ENCODE results near the gene ENO2. TPM values are rescaled to one million over a fixed set of nuclear protein-coding genes. Genes with fewer than 3 reads are reported as not detected.

The ENO2 gene
- total RNA-seq, 4 donors from 2014 or later, result 14.0 to 25.8 (median 15.9) TPM

- Histone ChIP-seq H3K4me1 (peaks cover 3 to 50% (median 36%) of the 10 kb centered on the region in 4 donors), H3K9me3 (no peaks in the 10 kb centered on the region), H3K27me3 (no peaks in the 10 kb centered on the region), H3K27ac (peak overlapping the region; percentile 96 to 99 (median 98)), H3K4me3 (peak overlapping the region in 1 of 4 donors; percentile 96), H3K36me3 (peaks cover 0 to 30% (median 0%) of the 10 kb centered on the region in 3 donors)
- TF ChIP-seq POLR2A (IDR thresholded peaks at IDR 0.05) (no peak), EP300 (IDR thresholded peaks at IDR 0.05) (no peak)
- TF ChIP-seq, protein P1, sequence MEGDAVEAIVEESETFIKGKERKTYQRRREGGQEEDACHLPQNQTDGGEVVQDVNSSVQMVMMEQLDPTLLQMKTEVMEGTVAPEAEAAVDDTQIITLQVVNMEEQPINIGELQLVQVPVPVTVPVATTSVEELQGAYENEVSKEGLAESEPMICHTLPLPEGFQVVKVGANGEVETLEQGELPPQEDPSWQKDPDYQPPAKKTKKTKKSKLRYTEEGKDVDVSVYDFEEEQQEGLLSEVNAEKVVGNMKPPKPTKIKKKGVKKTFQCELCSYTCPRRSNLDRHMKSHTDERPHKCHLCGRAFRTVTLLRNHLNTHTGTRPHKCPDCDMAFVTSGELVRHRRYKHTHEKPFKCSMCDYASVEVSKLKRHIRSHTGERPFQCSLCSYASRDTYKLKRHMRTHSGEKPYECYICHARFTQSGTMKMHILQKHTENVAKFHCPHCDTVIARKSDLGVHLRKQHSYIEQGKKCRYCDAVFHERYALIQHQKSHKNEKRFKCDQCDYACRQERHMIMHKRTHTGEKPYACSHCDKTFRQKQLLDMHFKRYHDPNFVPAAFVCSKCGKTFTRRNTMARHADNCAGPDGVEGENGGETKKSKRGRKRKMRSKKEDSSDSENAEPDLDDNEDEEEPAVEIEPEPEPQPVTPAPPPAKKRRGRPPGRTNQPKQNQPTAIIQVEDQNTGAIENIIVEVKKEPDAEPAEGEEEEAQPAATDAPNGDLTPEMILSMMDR (IDR thresholded peaks at IDR 0.05), result no peak
- WGBS, 2 donors, result 0 to 13% methylated on average over 1 of the region's 1 CpG
- DNase-seq (ENCODE audit: low spot score in 2 of 2), result no peak
These were observed 10.8 kb downstream of the ENO2 start for GRCh38 chr12:6925239-6925539.

DNA sequence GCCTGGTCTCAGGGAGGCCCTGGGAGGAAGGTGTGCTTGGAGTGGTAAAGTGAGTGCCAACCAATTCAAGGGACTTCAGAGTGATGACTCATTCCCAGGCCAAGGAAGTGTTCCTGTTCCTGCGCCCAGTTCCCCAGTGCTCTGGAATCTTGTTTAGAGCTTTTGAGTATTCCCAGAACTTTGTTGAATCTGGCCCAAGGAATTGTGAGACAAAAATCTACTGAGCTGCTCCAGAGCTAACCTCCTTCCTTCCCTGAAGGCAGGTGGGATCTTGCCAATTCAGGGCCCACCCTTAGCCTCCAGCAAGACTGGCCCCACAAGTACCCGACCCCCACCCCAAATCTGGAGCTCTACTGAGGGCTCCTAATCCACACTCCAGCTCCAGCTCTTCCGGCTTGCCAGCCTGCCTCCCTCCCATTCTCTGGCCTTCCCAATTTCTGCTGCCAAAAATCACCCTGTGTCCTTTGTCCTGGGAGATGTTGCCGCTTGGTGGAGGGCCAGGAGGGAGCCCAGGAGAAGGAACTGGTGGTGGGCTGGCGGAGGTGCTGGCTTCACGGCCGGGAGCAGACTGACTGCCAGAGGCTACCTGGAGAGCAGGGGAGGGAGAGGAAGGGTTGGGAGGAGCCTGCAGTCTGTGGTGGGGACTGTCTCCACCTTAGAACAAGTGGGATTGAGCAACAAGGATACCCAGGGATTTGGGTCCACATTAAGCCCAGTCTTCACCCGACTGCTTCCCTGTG, 11.3 kb downstream of the ENO2 start:
- DNase-seq (ENCODE audit: low spot score in 2 of 2), result peak; percentile 52 to 72
- Histone ChIP-seq H3K9me3 (no peaks in the 10 kb centered on the region), H3K27ac (peak overlapping the region; percentile 96 to 99 (median 98)), H3K27me3 (no peaks in the 10 kb centered on the region), H3K4me3 (peak overlapping the region; percentile 55 to 96 (median 88)), H3K36me3 (peaks cover 0 to 26% (median 0%) of the 10 kb centered on the region in 3 donors), H3K4me1 (peaks cover 3 to 55% (median 38%) of the 10 kb centered on the region in 4 donors)
- TF ChIP-seq EP300 (IDR thresholded peaks at IDR 0.05) (peak in 1 of 2 donors; percentile 79), POLR2A (IDR thresholded peaks at IDR 0.05) (peak in 1 of 2 donors; percentile 43)
- TF ChIP-seq, protein P1 (IDR thresholded peaks at IDR 0.05), result peak in 2 of 5 experiments; percentile 37 to 45
- WGBS, 2 donors, result 10 to 21% methylated on average over 8 of the region's 8 CpGs

DNA sequence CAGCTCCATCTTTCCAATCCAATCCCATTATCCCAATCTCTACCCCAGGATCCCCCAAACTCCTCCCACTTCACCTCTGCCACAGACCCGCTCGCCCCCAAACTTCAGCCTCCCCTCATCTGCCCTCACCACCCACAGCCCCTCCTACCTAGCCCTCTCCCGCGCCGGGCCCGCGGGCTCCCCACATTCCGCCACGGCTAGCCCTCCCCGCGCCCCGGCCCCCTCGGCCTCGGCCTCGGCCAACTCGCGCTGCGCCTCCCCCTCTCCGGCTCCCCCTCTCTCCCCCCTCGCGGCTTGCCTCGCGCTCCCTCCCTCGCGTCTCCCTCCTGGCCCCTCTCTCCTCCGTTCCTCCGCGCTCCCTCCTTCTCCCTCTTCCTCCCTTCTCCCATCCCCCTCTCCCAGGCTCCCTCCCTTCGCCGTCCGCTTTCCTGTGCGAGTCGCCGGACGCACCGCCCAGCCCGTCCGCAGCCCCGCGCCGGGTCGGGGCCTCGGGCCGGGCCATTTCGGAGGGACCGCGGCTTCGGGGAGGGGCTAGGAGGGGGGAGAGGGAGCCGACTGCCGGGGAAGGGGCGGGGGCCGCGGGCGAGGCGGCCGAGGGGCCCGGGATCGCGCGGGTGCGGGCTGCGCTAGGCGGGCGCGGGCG, 13.1 kb downstream of the ENO2 start, which contains the start of gene ATN1:
Gene ATN1, plus strand, starts transcription at position 581 of the 643 bp plus-strand sequence. CDS start 6,043 bp downstream, outside the sequence.
- Histone ChIP-seq H3K4me1 (peaks cover 3 to 73% (median 46%) of the 10 kb centered on the region in 4 donors), H3K27me3 (no peaks in the 10 kb centered on the region), H3K4me3 (peak within 1 kb of the TSS; percentile 78 to 96 (median 88)), H3K9me3 (no peaks in the 10 kb centered on the region), H3K36me3 (peaks cover 0 to 8% (median 0%) of the 10 kb centered on the region in 3 donors), H3K27ac (peak within 1 kb of the TSS; percentile 96 to 99 (median 98))
- WGBS, 2 donors, result 1% methylated on average over 42 to 47 of the region's 66 CpGs
- peak; percentile 66 to 78 for DNase-seq (ENCODE audit: low spot score in 2 of 2)
- TF ChIP-seq EP300 (IDR thresholded peaks at IDR 0.05) (peak in 1 of 2 donors; percentile 90), POLR2A (IDR thresholded peaks at IDR 0.05) (peak in 1 of 2 donors; percentile 70)
- TF ChIP-seq, protein P1 (IDR thresholded peaks at IDR 0.05), result peak in 1 of 5 experiments; percentile 10

DNA sequence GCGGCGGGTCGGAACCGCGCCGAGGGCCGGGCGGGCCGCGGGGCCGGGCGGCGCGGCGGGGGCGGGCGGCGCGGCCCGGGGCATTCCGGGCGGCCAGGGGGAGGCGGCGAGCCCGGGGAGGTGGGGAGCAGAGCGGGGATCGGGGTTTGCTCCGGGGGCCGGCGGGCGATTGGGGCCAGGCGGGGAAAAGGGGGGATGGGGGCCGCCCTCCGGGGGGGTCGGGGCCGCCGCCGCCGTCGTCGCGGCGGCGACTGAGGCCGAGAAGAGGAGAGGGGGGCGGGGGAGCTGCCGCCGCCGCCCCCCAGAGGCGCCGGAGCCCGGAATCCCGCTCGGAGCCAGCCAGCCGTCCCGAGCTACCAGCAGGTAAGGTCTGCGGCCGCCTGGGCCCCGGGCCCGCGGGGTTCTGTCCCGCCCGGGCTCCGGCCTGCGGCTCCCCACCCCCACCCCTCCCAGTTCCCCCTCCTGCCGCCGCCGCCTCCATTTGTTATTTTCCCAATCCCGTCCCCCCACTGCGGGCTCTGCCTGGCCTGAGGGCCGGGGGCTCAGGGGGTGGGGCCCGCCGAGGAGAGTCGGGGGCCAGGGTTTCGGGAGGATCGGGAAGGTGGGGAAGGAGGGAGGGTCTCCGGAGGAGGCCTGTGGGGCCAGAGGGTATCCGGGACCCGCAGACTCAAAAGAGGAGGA, 13.8 kb downstream of the ENO2 start:
- WGBS, 2 donors, result 1 to 2% methylated on average over 17 to 21 of the region's 79 CpGs
- Histone ChIP-seq H3K4me1 (peaks cover 3 to 79% (median 49%) of the 10 kb centered on the region in 4 donors), H3K36me3 (peaks cover 0 to 1% (median 0%) of the 10 kb centered on the region in 3 donors), H3K9me3 (no peaks in the 10 kb centered on the region), H3K4me3 (peak overlapping the region; percentile 78 to 96 (median 88)), H3K27me3 (no peaks in the 10 kb centered on the region), H3K27ac (peak overlapping the region; percentile 96 to 99 (median 98))
- no peak for DNase-seq (ENCODE audit: low spot score in 2 of 2)
- TF ChIP-seq, protein P1 (IDR thresholded peaks at IDR 0.05), result no peak
- TF ChIP-seq POLR2A (IDR thresholded peaks at IDR 0.05) (no peak), EP300 (IDR thresholded peaks at IDR 0.05) (no peak)
